Liver (tissue), 3 donors: Measurements from ENCODE around the gene DGKQ.

Experiments
- CTCF ChIP-seq: fragments of 150-350 bp; IDR thresholded peaks from 2 replicates; pipeline ENCODE4 v1.5.1; 2017; ENCODE audit warnings: improper control_type of control experiment, low read depth, low read length; ENCODE audit not compliant: missing input control
- NR2F2 ChIP-seq: IDR thresholded peaks from 2 replicates; pipeline ENCODE4 v1.6.1; 2016; ENCODE audit warnings: antibody characterized with exemption
- TF ChIP-seq, protein P1 (sequence below): IDR thresholded peaks from 2 replicates; pipeline ENCODE4 v1.6.1; 2016; ENCODE audit warnings: antibody characterized with exemption, mild to moderate bottlenecking
- TF ChIP-seq, protein P2 (sequence below): IDR thresholded peaks from 2 replicates; pipeline ENCODE4 v1.6.1; 2016; ENCODE audit warnings: antibody characterized with exemption
- donor health status: healthy.
- donor health status: healthy.

- no peak for TF ChIP-seq CTCF
- TF ChIP-seq, protein P1, sequence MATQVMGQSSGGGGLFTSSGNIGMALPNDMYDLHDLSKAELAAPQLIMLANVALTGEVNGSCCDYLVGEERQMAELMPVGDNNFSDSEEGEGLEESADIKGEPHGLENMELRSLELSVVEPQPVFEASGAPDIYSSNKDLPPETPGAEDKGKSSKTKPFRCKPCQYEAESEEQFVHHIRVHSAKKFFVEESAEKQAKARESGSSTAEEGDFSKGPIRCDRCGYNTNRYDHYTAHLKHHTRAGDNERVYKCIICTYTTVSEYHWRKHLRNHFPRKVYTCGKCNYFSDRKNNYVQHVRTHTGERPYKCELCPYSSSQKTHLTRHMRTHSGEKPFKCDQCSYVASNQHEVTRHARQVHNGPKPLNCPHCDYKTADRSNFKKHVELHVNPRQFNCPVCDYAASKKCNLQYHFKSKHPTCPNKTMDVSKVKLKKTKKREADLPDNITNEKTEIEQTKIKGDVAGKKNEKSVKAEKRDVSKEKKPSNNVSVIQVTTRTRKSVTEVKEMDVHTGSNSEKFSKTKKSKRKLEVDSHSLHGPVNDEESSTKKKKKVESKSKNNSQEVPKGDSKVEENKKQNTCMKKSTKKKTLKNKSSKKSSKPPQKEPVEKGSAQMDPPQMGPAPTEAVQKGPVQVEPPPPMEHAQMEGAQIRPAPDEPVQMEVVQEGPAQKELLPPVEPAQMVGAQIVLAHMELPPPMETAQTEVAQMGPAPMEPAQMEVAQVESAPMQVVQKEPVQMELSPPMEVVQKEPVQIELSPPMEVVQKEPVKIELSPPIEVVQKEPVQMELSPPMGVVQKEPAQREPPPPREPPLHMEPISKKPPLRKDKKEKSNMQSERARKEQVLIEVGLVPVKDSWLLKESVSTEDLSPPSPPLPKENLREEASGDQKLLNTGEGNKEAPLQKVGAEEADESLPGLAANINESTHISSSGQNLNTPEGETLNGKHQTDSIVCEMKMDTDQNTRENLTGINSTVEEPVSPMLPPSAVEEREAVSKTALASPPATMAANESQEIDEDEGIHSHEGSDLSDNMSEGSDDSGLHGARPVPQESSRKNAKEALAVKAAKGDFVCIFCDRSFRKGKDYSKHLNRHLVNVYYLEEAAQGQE = no peak
- TF ChIP-seq, protein P2, sequence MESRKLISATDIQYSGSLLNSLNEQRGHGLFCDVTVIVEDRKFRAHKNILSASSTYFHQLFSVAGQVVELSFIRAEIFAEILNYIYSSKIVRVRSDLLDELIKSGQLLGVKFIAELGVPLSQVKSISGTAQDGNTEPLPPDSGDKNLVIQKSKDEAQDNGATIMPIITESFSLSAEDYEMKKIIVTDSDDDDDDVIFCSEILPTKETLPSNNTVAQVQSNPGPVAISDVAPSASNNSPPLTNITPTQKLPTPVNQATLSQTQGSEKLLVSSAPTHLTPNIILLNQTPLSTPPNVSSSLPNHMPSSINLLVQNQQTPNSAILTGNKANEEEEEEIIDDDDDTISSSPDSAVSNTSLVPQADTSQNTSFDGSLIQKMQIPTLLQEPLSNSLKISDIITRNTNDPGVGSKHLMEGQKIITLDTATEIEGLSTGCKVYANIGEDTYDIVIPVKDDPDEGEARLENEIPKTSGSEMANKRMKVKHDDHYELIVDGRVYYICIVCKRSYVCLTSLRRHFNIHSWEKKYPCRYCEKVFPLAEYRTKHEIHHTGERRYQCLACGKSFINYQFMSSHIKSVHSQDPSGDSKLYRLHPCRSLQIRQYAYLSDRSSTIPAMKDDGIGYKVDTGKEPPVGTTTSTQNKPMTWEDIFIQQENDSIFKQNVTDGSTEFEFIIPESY = no peak
- TF ChIP-seq NR2F2 = no peak
Observed at GRCh38 chr4:955161-955921, 18.0 kb downstream of the DGKQ start.
